Hematopoietic multipotent progenitor cell treated with erythropoietin and hydrocortisone succinate and interleukin-3 and kit ligand, for 17 days (in vitro differentiated cells): ENCODE data around the gene DDR1.
"Not testable (repeated sequence)": the region's sequence is repeated elsewhere in the genome, so short reads cannot be mapped to it uniquely, and the experiment has no call there.

Experiments
- DNase-seq: peaks from one replicate; pipeline ENCODE4 v3.0.0-alpha.2; 2015; ENCODE audit warnings: low spot score

DDR1 gene

GRCh38 chr6:30854285-30855040 lies 29.9 kb upstream of the DDR1 start:
- no peak for DNase-seq

DNA sequence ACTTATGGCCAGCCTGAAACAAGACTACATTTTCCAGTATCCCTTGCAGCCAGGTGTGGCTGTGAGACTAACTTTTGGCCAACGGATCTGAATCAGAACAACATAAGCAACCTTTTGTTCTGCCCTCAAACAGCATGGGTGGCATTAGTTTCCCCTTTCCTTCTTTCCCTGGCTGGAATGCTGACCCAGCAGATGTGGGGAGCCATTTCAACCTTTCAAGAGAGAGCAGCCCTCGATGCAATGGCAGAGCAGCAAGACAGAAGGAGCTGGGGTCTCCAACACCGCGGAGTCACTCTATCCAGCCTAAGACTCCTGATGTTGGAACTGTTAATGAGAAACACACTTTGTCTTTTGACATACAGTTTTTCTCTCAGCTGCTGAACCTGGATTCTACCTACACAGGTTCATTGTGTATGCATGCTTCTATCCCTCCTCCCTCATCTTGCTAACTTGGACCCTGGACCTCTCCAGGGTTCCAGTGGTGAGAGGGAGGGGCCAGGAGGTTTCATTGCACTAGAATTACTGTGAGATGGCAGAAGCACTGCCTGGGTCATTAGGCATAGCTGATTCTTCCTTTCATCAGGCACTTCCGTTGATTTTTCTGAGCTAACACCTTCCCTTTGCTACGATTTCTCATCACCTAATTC lies 28.8 kb upstream of the DDR1 start:
- DNase-seq: no peak

- no peak for DNase-seq
Measured at GRCh38 chr6:30857112-30857511, 27.2 kb upstream of the DDR1 start.

GRCh38 chr6:30857549-30857948 lies 26.8 kb upstream of the DDR1 start:
- no peak for DNase-seq

DNA sequence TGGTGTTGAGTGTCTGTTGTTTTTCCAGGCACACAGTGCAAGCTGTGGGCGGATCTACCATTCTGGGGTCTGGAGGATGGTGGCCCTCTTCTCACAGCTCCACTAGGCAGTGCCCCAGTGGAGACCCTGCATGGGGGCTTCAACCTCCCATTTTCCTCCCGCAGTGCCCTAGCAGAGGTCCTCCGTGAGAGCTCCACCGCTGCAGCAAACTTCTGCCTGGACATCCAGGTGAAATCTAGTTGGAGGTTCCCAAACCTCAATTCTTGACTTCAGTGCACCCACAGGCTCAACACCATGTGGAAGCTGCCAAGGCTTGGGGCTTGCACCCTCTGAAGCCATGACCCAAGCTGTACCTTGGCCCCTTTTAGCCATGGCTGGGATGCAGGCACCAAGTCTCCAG lies 24.6 kb upstream of the DDR1 start:
- not testable (repeated sequence) for DNase-seq

DNA sequence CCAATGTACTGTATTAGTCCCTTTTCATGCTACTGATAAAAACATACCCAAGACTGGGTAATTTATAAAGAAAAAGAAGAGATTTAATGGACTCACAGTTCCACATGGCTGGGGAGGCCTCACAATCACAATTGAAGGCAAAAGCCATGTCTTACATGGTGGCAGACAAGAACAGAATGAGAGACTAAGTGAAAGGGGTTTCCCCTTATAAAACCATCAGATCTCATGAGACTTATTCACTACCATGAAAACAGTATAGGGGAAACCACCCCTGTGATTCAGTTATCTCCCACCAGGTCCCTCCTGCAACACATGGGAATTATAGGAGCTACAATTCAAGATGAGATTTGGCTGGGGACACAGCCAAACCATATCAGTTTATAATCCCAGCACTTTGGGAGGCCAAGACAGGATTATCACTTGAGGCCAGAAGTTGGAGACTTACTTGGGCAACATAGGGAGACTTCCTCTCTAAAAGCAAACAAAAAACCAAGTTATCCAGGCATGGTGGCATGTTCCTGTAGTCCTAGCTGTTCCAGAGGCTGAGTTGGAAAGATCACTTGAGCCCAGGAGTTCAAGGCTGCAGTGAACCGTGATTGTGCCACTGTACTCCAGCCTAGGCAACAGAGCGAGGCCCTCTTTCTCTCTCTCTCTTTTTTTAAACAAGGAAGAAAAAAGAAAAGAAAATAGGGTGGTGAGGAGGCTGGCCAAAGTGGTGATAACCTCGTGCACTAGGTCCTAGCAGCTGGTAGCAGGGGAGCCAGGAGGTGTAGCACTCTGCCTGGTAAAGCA lies 22.9 kb upstream of the DDR1 start:
- DNase-seq: no peak

DNA sequence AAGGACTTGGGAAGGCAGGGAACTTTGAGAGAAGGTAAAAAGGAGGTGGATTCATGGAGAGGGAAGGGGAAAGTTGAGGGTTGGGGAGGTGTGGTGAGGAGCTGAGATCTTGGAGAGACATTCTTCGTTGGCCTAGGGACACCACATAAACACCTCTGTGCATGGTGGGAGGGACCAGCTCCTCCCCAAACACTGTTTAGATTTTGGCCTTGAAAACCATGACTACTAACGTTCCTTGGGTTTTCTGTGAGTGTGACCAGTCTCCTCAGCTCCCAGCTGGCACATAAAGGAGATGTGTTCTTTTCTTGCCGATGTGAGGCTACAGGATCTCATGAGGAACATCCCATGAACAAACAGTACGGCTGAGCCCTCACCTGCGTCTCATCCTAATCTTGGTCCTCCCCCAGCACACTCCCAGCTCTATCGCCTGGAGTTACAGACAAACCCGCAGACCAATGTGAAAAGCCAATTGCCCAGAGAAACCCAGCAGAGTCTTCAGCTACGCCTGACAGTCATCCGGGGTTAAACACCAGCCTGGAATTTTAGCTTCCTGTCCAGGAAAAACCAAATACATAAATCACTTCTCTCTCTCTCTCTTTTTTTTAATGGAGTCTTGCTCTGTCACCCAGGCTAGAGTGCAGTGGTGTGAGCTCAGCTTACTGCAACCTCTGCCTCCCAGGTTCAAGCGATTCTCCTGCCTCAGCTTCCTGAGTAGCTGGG lies 22.0 kb upstream of the DDR1 start:
- DNase-seq: no peak

DNA sequence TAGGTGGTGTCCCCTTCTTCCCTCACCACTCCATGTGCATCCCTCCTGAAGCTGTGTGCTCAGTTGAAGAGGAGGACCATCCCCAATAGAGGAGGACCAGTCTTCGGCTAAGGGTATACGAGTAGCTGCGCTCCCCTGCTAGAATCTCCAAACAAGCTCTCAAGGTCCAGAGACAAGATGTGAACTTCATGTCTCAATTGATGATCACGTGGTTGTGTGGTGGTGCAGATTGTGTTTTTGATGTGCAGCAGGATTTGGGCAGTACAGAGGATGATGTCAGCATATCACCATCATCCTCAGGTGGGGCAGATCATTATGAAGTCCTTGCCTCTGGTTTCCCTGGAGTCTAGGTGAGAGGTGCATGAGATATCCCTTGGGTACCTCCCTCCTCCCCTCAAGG lies 20.0 kb upstream of the DDR1 start:
- no peak for DNase-seq

GRCh38 chr6:30869241-30869749 lies 15.0 kb upstream of the DDR1 start:
- not testable (repeated sequence) for DNase-seq

DNA sequence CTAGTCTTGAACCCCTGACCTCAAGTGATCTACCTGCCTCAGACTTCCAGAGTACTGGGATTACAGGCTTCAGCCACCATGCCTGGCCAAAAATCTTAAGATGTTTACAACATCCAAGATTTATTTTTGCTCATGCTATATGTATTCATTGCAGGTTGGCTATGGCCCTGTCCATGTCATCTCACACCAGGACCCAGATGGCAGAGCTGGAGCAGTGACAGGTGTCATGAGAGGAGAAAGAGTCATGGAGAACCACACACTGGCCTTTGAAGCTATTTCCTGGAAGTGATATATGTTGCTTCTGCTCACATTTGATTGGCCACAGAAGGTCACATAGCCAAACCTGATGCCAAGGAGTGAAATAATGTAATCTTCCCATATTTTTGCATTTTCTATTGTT lies 13.8 kb upstream of the DDR1 start:
- no peak for DNase-seq

- DNase-seq: no peak
Measured at GRCh38 chr6:30871592-30872183, 12.6 kb upstream of the DDR1 start.

DNA sequence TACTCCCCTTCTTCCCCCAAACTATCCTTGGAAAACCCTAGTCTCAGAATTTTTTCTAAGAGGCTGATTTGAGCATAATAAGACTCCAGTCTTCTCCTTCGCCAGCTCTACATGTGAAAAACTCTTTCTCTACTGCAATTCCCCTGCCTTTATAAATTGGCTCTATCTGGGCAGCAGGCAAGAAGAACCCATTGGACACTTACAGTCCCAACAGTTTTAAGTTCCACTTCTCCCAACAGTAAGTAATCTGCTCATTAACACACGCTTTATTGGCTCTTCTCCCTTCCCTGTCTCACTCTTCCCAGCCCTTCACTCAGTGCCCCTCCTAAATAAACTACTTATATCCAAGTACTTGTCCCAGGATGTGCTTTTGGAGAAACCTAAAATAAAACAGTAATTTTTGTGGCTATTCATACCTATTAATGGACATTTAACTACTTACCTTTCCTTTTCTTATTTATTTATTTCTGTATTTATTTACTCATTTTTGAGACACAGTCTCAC lies 11.1 kb upstream of the DDR1 start:
- no peak for DNase-seq

- not testable (repeated sequence) for DNase-seq
Measured at GRCh38 chr6:30873795-30874194, 10.5 kb upstream of the DDR1 start.

- DNase-seq: no peak
Measured at GRCh38 chr6:30875244-30876038, 8.9 kb upstream of the DDR1 start.

DNA sequence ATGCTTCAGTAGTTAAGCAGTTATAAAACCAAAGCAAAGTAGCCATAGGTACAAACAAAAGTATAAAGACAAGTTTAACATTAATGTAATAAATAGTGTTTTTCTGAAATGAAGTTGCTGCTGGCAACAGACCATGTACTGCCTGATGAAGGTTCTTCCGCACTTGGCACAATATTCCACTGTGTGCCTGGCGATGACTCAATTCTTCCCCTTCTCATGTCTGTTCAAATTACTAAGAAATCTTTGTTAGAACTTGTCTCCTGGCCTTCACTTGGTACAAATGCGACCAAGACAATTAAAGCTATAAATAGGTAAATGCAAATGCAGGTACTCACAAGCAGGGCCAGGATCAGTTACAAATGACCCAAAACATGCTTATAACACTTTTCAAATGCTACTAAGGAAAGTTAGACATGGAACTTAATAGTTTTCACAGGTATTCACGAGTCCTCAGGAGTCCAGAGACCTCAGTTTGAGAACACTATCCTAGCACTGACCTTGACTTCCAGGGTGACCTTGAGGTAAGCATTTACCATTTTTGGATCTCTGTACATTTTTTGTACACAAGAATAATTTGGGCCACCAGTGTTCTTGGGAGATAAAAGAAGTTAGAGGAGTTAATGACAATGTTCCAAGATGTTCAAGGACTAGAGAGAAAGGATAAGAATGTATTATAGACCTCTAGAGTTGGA lies 8.1 kb upstream of the DDR1 start:
- no peak for DNase-seq

- DNase-seq: peak; percentile 78
Measured at GRCh38 chr6:30877419-30878262, 6.7 kb upstream of the DDR1 start.

DNA sequence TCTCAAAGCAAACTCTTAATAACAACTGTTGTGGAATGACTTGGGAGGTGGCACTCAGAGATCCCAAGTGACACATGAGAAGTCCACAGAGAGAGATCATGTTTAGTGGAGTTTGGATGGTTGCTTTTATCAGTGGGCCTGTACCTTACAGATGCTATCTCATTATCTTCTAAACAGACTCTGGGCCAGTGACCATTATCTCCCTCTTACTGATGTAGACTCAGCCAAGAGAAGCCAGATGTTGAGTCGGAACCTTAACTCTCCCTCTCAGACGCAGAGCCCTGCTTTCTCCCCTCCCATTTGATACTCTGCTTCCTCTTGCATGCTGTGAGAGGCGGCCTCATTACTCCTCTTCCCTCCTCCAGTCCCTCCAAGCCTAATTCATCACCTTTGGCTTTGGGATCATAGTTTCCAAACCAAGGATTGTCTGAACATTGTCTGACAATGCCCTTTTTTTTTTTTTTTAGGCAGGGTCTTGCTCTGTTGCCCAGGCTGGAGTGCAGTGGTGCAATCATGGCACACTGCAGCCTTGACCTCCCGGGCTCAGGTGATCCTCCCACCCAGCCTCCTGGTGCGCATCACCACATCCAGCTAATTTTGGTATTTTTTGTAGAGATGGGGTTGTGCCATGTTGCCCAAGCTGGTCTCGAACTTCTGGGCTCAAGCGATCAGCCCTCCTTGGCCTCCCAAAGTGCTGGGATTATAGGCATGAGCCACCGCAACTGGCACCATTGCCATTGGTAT lies 4.5 kb upstream of the DDR1 start:
- DNase-seq: no peak

- no peak for DNase-seq
Measured at GRCh38 chr6:30880698-30881252, 3.5 kb upstream of the DDR1 start.
